ENCODE results near the gene ROR1.

The ROR1 gene

GRCh38 chr1:64062529-64062928 is 288.7 kb downstream of the ROR1 start:
- no peak for TF ChIP-seq CTCF (IDR thresholded peaks at IDR 0.05)

GRCh38 chr1:64062941-64063581 is 289.2 kb downstream of the ROR1 start:
- TF ChIP-seq CTCF (IDR thresholded peaks at IDR 0.05) = no peak

- no peak for TF ChIP-seq CTCF (IDR thresholded peaks at IDR 0.05)
Observed at GRCh38 chr1:64065571-64065970, 291.8 kb downstream of the ROR1 start.

- no peak for TF ChIP-seq CTCF (IDR thresholded peaks at IDR 0.05)
Observed at GRCh38 chr1:64072089-64072793, 298.4 kb downstream of the ROR1 start.

- no peak for TF ChIP-seq CTCF (IDR thresholded peaks at IDR 0.05)
Observed at GRCh38 chr1:64073705-64074104, 299.9 kb downstream of the ROR1 start.

GRCh38 chr1:64074767-64075166 is 300.9 kb downstream of the ROR1 start:
- no peak for TF ChIP-seq CTCF (IDR thresholded peaks at IDR 0.05)

- TF ChIP-seq CTCF (IDR thresholded peaks at IDR 0.05) = no peak
Observed at GRCh38 chr1:64077281-64077940, 303.6 kb downstream of the ROR1 start.

Measured in LNCAP (cell line).